Mesenchymal stem cell (in vitro differentiated cells and primary cell): ENCODE measurements around the gene RAB40C.

ENCODE experiments used
- DNase-seq: peaks from one replicate; pipeline ENCODE4 v3.0.0-alpha.2; 2013
- H2AFZ ChIP-seq: one replicate; pipeline ENCODE4 v1.6.1; 2013; ENCODE audit warnings: low read depth, mild to moderate bottlenecking, control low read depth, inconsistent platforms, low read length, moderate library complexity
- H2AK5ac ChIP-seq: 2 replicates; pipeline ENCODE4 v1.6.1; 2013; ENCODE audit warnings: low read length, moderate library complexity, mild to moderate bottlenecking, inconsistent platforms; ENCODE audit not compliant: severe bottlenecking
- H2BK120ac ChIP-seq: one replicate; pipeline ENCODE4 v1.6.1; 2013; ENCODE audit warnings: low read depth, mild to moderate bottlenecking, inconsistent platforms, low read length, moderate library complexity
- H2BK12ac ChIP-seq, 2 experiments: one replicate each; pipeline ENCODE4 v1.6.1; 2013; ENCODE audit warnings: inconsistent platforms in 2 of 2, low read length in 2 of 2, mild to moderate bottlenecking in 2 of 2, moderate library complexity in 2 of 2, control low read depth in 1 of 2
- H2BK15ac ChIP-seq: one replicate; pipeline ENCODE4 v1.6.1; 2013; ENCODE audit warnings: mild to moderate bottlenecking, low read depth, inconsistent platforms; ENCODE audit not compliant: poor library complexity, severe bottlenecking
- H2BK5ac ChIP-seq: 2 replicates; pipeline ENCODE4 v1.6.1; 2013; ENCODE audit warnings: low read depth, mild to moderate bottlenecking, low read length, control low read depth, inconsistent platforms; ENCODE audit not compliant: poor library complexity, severe bottlenecking
- H3K14ac ChIP-seq, 2 experiments: one replicate each; pipeline ENCODE4 v1.6.1; 2013; ENCODE audit warnings: inconsistent platforms in 2 of 2, low read length in 2 of 2, control low read depth in 1 of 2, mild to moderate bottlenecking in 1 of 2, moderate library complexity in 1 of 2
- H3K18ac ChIP-seq, 2 experiments: one replicate each; pipeline ENCODE4 v1.6.1; 2013; ENCODE audit warnings: inconsistent platforms in 2 of 2, low read length in 2 of 2, control low read depth in 1 of 2, low read depth in 1 of 2, mild to moderate bottlenecking in 1 of 2
- H3K23ac ChIP-seq, 2 experiments: one replicate each; pipeline ENCODE4 v1.6.1; 2013; ENCODE audit warnings: inconsistent platforms in 2 of 2, low read length in 2 of 2, mild to moderate bottlenecking in 2 of 2, moderate library complexity in 2 of 2, control low read depth in 1 of 2
- H3K27ac ChIP-seq: 2 replicates; pipeline ENCODE4 v1.5.1; 2013; ENCODE audit warnings: mild to moderate bottlenecking, moderate library complexity, low read length, control low read depth, inconsistent platforms; ENCODE audit not compliant: poor library complexity, severe bottlenecking
- H3K27me3 ChIP-seq, 2 experiments: 2 replicates each; pipeline versions ENCODE4 v1.6.1 to v1.7.0; 2013; ENCODE audit warnings: low read length in 2 of 2, mild to moderate bottlenecking in 2 of 2, moderate library complexity in 2 of 2, control low read depth in 1 of 2, inconsistent platforms in 1 of 2; ENCODE audit not compliant: control insufficient read depth in 1 of 2, insufficient read depth in 1 of 2
- H3K36me3 ChIP-seq, 2 experiments: 2 replicates each; pipeline versions ENCODE4 v1.6.1 to v1.7.0; 2013; ENCODE audit warnings: low read length in 2 of 2, control low read depth in 1 of 2, inconsistent platforms in 1 of 2, low read depth in 1 of 2, mild to moderate bottlenecking in 1 of 2; ENCODE audit not compliant: insufficient read depth in 2 of 2, control insufficient read depth in 1 of 2
- H3K4ac ChIP-seq, 2 experiments: one replicate each; pipeline ENCODE4 v1.6.1; 2013; ENCODE audit warnings: inconsistent platforms in 2 of 2, low read length in 2 of 2, mild to moderate bottlenecking in 2 of 2, moderate library complexity in 2 of 2, control low read depth in 1 of 2, low read depth in 1 of 2
- H3K4me1 ChIP-seq: 2 replicates; pipeline ENCODE4 v1.6.1; 2013; ENCODE audit warnings: low read depth, low read length, control low read depth; ENCODE audit not compliant: control insufficient read depth, insufficient read depth
- H3K4me2 ChIP-seq: 2 replicates; pipeline ENCODE4 v1.6.1; 2013; ENCODE audit warnings: low read length, mild to moderate bottlenecking, inconsistent platforms; ENCODE audit not compliant: poor library complexity, severe bottlenecking
- H3K4me3 ChIP-seq, 2 experiments: 2 replicates each; pipeline versions ENCODE4 v1.5.1 to v1.7.0; 2013; ENCODE audit warnings: low read length in 2 of 2, mild to moderate bottlenecking in 2 of 2, control low read depth in 1 of 2, low read depth in 1 of 2; ENCODE audit not compliant: insufficient read depth in 1 of 2
- H3K79me1 ChIP-seq: replicated peaks from 2 replicates; pipeline ENCODE4 v1.6.1; 2013; ENCODE audit warnings: mild to moderate bottlenecking, control low read depth, low read length, inconsistent platforms; ENCODE audit not compliant: poor library complexity, severe bottlenecking
- H3K9ac ChIP-seq: 2 replicates; pipeline ENCODE4 v1.7.0; 2013; ENCODE audit warnings: mild to moderate bottlenecking, low read length, moderate library complexity
- H3K9me3 ChIP-seq: 2 replicates; pipeline ENCODE4 v1.7.0; 2013; ENCODE audit warnings: mild to moderate bottlenecking, low read length; ENCODE audit not compliant: control insufficient read depth
- H4K8ac ChIP-seq: one replicate; pipeline ENCODE4 v1.6.1; 2013; ENCODE audit warnings: inconsistent platforms, mild to moderate bottlenecking, low read length, moderate library complexity
- H4K91ac ChIP-seq: one replicate; pipeline ENCODE4 v1.6.1; 2013; ENCODE audit warnings: mild to moderate bottlenecking, low read length, inconsistent platforms
- WGBS: methylation state at CpG from one replicate; pipeline ENCODE4 v1.1.7; 2013; ENCODE audit warnings: mixed read lengths; 5-methylcytosine and 5-hydroxymethylcytosine counted together

Gene RAB40C

DNA sequence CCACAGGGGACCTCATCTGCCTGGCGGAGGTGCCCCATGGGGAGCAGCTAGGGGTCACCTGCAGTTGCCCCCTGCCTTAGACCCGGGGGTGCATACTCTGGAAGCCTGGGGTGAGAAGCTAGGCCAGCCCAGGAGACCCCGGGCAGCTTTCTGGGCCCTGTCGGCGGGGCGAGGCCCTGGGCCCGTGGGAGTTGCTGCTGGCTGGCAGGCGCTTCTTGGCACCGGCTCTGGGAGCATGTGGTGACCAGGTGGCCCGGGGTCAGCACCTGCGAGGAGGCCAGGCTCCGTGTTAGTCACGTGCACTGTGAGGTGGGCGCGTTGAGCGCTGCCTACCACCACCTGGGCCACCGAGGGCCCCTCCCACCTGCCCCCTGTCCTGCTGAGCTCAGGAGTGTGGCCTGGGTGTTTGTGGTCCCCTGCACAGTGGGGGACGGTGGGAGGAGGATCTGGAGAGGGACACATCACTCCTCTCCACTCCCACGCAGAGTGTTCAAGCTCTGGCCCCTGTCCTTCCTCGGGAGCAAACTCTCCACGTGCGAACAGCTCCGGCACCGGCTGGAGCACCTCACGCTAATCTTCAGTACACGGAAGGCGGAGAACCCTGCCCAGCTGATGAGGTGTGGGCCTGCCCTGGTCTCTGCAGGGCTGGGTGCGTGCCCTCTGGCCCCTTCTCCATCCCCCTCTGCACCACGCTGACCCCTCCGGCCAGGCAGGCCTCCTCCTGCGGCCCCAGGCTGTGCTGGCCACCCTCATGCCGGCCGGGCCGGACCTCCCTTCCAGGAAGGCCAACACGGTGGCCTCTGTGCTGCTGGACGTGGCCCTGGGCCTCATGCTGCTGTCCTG lies 14.3 kb upstream of the RAB40C start:
- 96% methylated on average over 34 of the region's 36 CpGs for WGBS
- Histone ChIP-seq H3K18ac (no peak overlapping the region), H3K14ac (no peak overlapping the region), H3K4me1 (peaks cover 36% of the 10 kb centered on the region), H2BK15ac (no peak overlapping the region), H4K91ac (peak overlapping the region; percentile 52), H3K4me3 (no peak overlapping the region), H4K8ac (peak overlapping the region; percentile 22), H2AK5ac (no peak overlapping the region), H2BK12ac (no peak overlapping the region), H2AFZ (no peak overlapping the region), H3K4me2 (no peak overlapping the region), H3K36me3 (peaks cover 22 to 72% of the 10 kb centered on the region in 2 experiments), H3K23ac (peak overlapping the region in 1 of 2 experiments; percentile 17), H2BK5ac (no peak overlapping the region), H3K4ac (no peak overlapping the region), H3K27me3 (no peaks in the 10 kb centered on the region), H2BK120ac (no peak overlapping the region), H3K9me3 (no peaks in the 10 kb centered on the region), H3K79me1 (peaks cover 38% of the 10 kb centered on the region), H3K9ac (no peak overlapping the region), H3K27ac (no peak overlapping the region)
- DNase-seq: no peak

DNA sequence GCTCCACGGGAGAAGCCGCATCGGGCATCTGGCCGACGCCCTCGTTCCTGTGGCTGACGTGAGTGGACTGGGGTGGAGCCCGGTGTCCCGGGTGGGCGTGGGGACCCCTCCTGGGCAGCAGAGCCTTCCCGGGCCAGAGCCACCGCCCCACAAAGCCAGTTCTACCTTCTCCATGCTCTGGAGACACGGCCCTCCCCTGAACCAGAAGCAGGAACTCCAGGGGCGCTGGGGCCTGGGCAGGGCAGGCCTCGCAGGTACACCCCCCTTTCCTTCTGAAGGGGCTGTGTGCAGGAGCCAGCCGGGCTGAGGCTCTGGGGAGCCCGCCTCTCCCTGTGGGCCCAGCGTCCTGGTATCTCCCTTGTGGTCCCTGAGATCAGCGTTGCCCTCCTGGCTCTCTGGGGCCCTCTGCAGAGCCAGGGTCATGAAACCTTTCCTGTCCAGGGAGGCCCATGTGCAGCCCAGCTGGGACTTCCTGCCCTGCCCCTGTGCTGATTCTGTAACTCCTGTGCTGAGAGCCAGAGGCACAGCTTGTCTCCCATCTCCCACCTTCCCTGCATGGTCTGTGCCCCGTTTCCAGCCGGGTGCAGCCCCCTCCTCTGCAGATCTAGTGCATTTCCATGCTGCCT lies 13.6 kb upstream of the RAB40C start:
- no peak overlapping the region for H3K9ac ChIP-seq
- no peak overlapping the region for H2BK120ac ChIP-seq
- H3K79me1 ChIP-seq: peaks cover 38% of the 10 kb centered on the region
- no peak overlapping the region for H3K27ac ChIP-seq
- no peaks in the 10 kb centered on the region for H3K27me3 ChIP-seq
- no peak overlapping the region for H2AK5ac ChIP-seq
- H2AFZ ChIP-seq: no peak overlapping the region
- no peak overlapping the region for H2BK12ac ChIP-seq
- no peak overlapping the region for H3K4me3 ChIP-seq
- H3K36me3 ChIP-seq: peaks cover 26 to 79% of the 10 kb centered on the region in 2 experiments
- no peak for DNase-seq
- H3K18ac ChIP-seq: no peak overlapping the region
- H3K4ac ChIP-seq: no peak overlapping the region
- H3K23ac ChIP-seq: no peak overlapping the region
- H3K4me2 ChIP-seq: no peak overlapping the region
- H3K4me1 ChIP-seq: peaks cover 28% of the 10 kb centered on the region
- no peak overlapping the region for H2BK5ac ChIP-seq
- H2BK15ac ChIP-seq: no peak overlapping the region
- peak overlapping the region; percentile 22 for H4K8ac ChIP-seq
- H3K9me3 ChIP-seq: no peaks in the 10 kb centered on the region
- peak overlapping the region; percentile 52 for H4K91ac ChIP-seq
- WGBS: 85% methylated on average over 21 of the region's 21 CpGs
- peak overlapping the region in 1 of 2 experiments; percentile 93 for H3K14ac ChIP-seq

- Histone ChIP-seq H2BK5ac (no peak overlapping the region), H3K4me3 (no peak overlapping the region), H3K27ac (no peak overlapping the region), H3K9ac (no peak overlapping the region), H2AFZ (no peak overlapping the region), H2AK5ac (no peak overlapping the region), H3K4me1 (peaks cover 28% of the 10 kb centered on the region), H3K14ac (peak overlapping the region in 1 of 2 experiments; percentile 93), H3K27me3 (no peaks in the 10 kb centered on the region), H4K8ac (no peak overlapping the region), H2BK12ac (no peak overlapping the region), H3K4me2 (no peak overlapping the region), H3K36me3 (peaks cover 26 to 80% of the 10 kb centered on the region in 2 experiments), H2BK15ac (no peak overlapping the region), H3K23ac (no peak overlapping the region), H3K9me3 (no peaks in the 10 kb centered on the region), H3K4ac (no peak overlapping the region), H3K18ac (no peak overlapping the region), H3K79me1 (peaks cover 38% of the 10 kb centered on the region), H4K91ac (no peak overlapping the region), H2BK120ac (no peak overlapping the region)
- no peak for DNase-seq
- 41% methylated on average over 3 of the region's 8 CpGs for WGBS
Observed at GRCh38 chr16:576823-577201, 13.1 kb upstream of the RAB40C start.

GRCh38 chr16:577796-578195 lies 12.1 kb upstream of the RAB40C start:
- Histone ChIP-seq H3K27me3 (no peaks in the 10 kb centered on the region), H2BK15ac (no peak overlapping the region), H2BK5ac (no peak overlapping the region), H3K9me3 (no peaks in the 10 kb centered on the region), H3K36me3 (peaks cover 26 to 80% of the 10 kb centered on the region in 2 experiments), H3K27ac (no peak overlapping the region), H3K18ac (no peak overlapping the region), H3K79me1 (peaks cover 34% of the 10 kb centered on the region), H3K4me1 (peaks cover 24% of the 10 kb centered on the region), H3K14ac (no peak overlapping the region), H2AFZ (no peak overlapping the region), H2BK12ac (no peak overlapping the region), H3K4me2 (no peak overlapping the region), H4K91ac (no peak overlapping the region), H3K9ac (no peak overlapping the region), H3K4ac (no peak overlapping the region), H4K8ac (peak overlapping the region; percentile 32), H2BK120ac (no peak overlapping the region), H2AK5ac (no peak overlapping the region), H3K4me3 (no peak overlapping the region), H3K23ac (no peak overlapping the region)
- DNase-seq: no peak
- WGBS: 94% methylated on average over 12 of the region's 13 CpGs
